ENCODE results near the gene PSMB1. TPM values are rescaled to one million over a fixed set of nuclear protein-coding genes. Genes with fewer than 3 reads are reported as not detected.
"Not testable (repeated sequence)": the region's sequence is repeated elsewhere in the genome, so short reads cannot be mapped to it uniquely, and the experiment has no call there.

PSMB1 gene
- total RNA-seq, 5 donors from 2014 or later (not counting 1 experiment from before 2014, with no cell fraction given), result 85.6 to 106 (median 94.6) TPM

- peaks cover 50 to 60% of the 10 kb centered on the region in 2 donors for H3K27me3 Mint-ChIP-seq
- Histone ChIP-seq H3K27me3 (replicated peaks in 1 of 2; ENCODE audit: control insufficient read depth in 2 of 2, extremely low read depth in 1 of 2, insufficient read depth in 2 of 2, low read length in 1 of 2) (peaks cover 0 to 55% of the 10 kb centered on the region in 2 experiments), H3K9me3 (no peaks in the 10 kb centered on the region), H3K27ac (ENCODE audit: low read length) (no peak overlapping the region), H3K4me1 (ENCODE audit: control insufficient read depth in 1 of 2, extremely low read depth in 1 of 2, insufficient read depth in 2 of 2, low read length in 2 of 2) (no peaks in the 10 kb centered on the region), H3K4me3 (ENCODE audit: control insufficient read depth in 1 of 2, extremely low read depth in 1 of 2, low read length in 1 of 2) (no peak overlapping the region), H3K36me3 (ENCODE audit: control insufficient read depth in 2 of 2, extremely low read depth in 1 of 2, insufficient read depth in 1 of 2, low read length in 1 of 2) (no peaks in the 10 kb centered on the region)
- no peak overlapping the region for H3K27ac Mint-ChIP-seq
- no peak for ATAC-seq (replicated peaks in 1 of 4)
- H3K36me3 Mint-ChIP-seq, result no peaks in the 10 kb centered on the region
- ChIA-PET POLR2A (no interaction called here), CTCF (no interaction called here)
- no peak for DNase-seq
- H3K4me1 Mint-ChIP-seq, result peaks cover 0 to 6% (median 0%) of the 10 kb centered on the region in 3 donors
- peaks cover 9 to 19% (median 19%) of the 10 kb centered on the region in 3 donors for H3K9me3 Mint-ChIP-seq
- no peak overlapping the region for H3K4me3 Mint-ChIP-seq
Observed at GRCh38 chr6:170503414-170503761, 49.7 kb downstream of the PSMB1 start.

DNA sequence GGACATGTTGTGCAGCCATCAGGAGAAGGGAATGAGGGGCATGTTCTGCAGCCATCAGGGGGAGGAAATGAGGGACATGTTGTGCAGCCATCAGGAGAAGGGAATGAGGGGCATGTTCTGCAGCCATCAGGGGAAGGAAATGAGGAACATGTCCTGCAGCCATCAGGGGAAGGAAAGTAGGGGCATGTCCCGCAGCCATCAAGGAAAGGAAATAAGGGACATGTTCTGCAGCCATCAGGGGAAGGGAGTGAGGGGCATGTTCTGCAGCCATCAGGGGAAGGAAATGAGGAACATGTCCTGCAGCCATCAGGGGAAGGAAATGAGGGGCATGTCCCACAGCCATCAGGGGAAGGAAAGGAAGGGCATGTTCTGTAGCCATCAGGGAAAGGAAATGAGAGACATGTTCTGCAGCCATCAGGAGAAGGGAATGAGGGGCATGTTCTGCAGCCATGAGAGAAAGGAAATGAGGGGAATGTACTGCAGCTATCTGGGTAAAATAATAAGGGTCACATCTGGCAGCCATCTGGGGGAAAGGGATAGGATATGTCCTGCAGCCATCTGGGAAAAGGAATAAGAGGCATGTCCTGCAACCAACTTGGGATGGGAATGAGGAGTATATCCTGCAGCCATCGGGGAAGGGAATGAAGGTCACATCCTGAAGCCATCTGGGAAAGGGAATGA lies 50.2 kb downstream of the PSMB1 start:
- CTCF ChIA-PET; H3K4me1 Mint-ChIP-seq; H3K4me3 ChIP-seq (ENCODE audit: control insufficient read depth in 1 of 2, extremely low read depth in 1 of 2, low read length in 1 of 2); POLR2A ChIA-PET; H3K27ac ChIP-seq (ENCODE audit: low read length); H3K4me1 ChIP-seq (ENCODE audit: control insufficient read depth in 1 of 2, extremely low read depth in 1 of 2, insufficient read depth in 2 of 2, low read length in 2 of 2); H3K36me3 Mint-ChIP-seq; ATAC-seq (replicated peaks in 1 of 4); H3K4me3 Mint-ChIP-seq; H3K9me3 ChIP-seq; H3K36me3 ChIP-seq (ENCODE audit: control insufficient read depth in 2 of 2, extremely low read depth in 1 of 2, insufficient read depth in 1 of 2, low read length in 1 of 2); DNase-seq: not testable (repeated sequence)
- H3K27me3 ChIP-seq (replicated peaks in 1 of 2; ENCODE audit: control insufficient read depth in 2 of 2, extremely low read depth in 1 of 2, insufficient read depth in 2 of 2, low read length in 1 of 2), result peaks cover 0 to 60% of the 10 kb centered on the region in 2 experiments
- 89% methylated on average over 2 of the region's 2 CpGs for WGBS (ENCODE audit: insufficient coverage)
- peak overlapping the region in 1 of 2 donors; percentile 40 for H3K27ac Mint-ChIP-seq
- H3K27me3 Mint-ChIP-seq, result peaks cover 50 to 62% of the 10 kb centered on the region in 2 donors
- peaks cover 9 to 19% (median 19%) of the 10 kb centered on the region in 3 donors for H3K9me3 Mint-ChIP-seq

DNA sequence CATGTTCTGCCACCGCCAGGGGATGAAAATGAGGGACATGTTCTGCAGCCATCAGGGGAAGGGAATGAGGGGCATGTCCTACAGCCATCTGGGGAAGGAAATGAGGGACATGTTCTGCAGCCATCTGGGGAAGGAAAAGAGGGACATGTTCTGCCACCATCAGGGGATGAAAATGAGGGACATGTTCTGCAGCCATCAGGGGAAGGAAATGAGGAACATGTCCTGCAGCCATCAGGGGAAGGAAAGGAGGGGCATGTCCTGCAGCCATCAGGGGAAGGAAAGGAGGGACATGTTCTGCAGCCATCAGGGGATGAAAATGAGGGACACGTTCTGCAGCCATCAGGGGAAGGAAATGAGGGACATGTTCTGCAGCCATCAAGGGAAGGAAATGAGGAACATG lies 50.8 kb downstream of the PSMB1 start:
- DNase-seq; H3K4me1 ChIP-seq (ENCODE audit: control insufficient read depth in 1 of 2, extremely low read depth in 1 of 2, insufficient read depth in 2 of 2, low read length in 2 of 2); H3K4me3 ChIP-seq (ENCODE audit: control insufficient read depth in 1 of 2, extremely low read depth in 1 of 2, low read length in 1 of 2); H3K4me1 Mint-ChIP-seq; H3K27ac Mint-ChIP-seq; H3K9me3 ChIP-seq; H3K4me3 Mint-ChIP-seq; ATAC-seq (replicated peaks in 1 of 4); CTCF ChIA-PET; POLR2A ChIA-PET; H3K27ac ChIP-seq (ENCODE audit: low read length); H3K36me3 ChIP-seq (ENCODE audit: control insufficient read depth in 2 of 2, extremely low read depth in 1 of 2, insufficient read depth in 1 of 2, low read length in 1 of 2); H3K36me3 Mint-ChIP-seq: not testable (repeated sequence)
- WGBS (ENCODE audit: insufficient coverage), result 46% methylated on average over 2 of the region's 2 CpGs
- peaks cover 0 to 63% of the 10 kb centered on the region in 2 experiments for H3K27me3 ChIP-seq (replicated peaks in 1 of 2; ENCODE audit: control insufficient read depth in 2 of 2, extremely low read depth in 1 of 2, insufficient read depth in 2 of 2, low read length in 1 of 2)
- Mint-ChIP-seq H3K9me3 (peaks cover 9 to 19% (median 19%) of the 10 kb centered on the region in 3 donors), H3K27me3 (peaks cover 53 to 67% of the 10 kb centered on the region in 2 donors)

- Histone ChIP-seq H3K36me3 (ENCODE audit: control insufficient read depth in 2 of 2, extremely low read depth in 1 of 2, insufficient read depth in 1 of 2, low read length in 1 of 2) (no peaks in the 10 kb centered on the region), H3K4me1 (ENCODE audit: control insufficient read depth in 1 of 2, extremely low read depth in 1 of 2, insufficient read depth in 2 of 2, low read length in 2 of 2) (no peaks in the 10 kb centered on the region), H3K9me3 (no peaks in the 10 kb centered on the region), H3K27me3 (replicated peaks in 1 of 2; ENCODE audit: control insufficient read depth in 2 of 2, extremely low read depth in 1 of 2, insufficient read depth in 2 of 2, low read length in 1 of 2) (peaks cover 0 to 57% of the 10 kb centered on the region in 2 experiments), H3K4me3 (ENCODE audit: control insufficient read depth in 1 of 2, extremely low read depth in 1 of 2, low read length in 1 of 2) (no peak overlapping the region), H3K27ac (ENCODE audit: low read length) (no peak overlapping the region)
- no peak overlapping the region for H3K4me3 Mint-ChIP-seq
- no peak overlapping the region for H3K27ac Mint-ChIP-seq
- peaks cover 9 to 19% (median 19%) of the 10 kb centered on the region in 3 donors for H3K9me3 Mint-ChIP-seq
- ATAC-seq (replicated peaks in 1 of 4), result no peak
- DNase-seq, result no peak
- no peaks in the 10 kb centered on the region for H3K36me3 Mint-ChIP-seq
- ChIA-PET CTCF (no interaction called here), POLR2A (no interaction called here)
- H3K4me1 Mint-ChIP-seq, result peaks cover 0 to 6% (median 0%) of the 10 kb centered on the region in 3 donors
- 49% methylated on average over 3 of the region's 3 CpGs for WGBS (ENCODE audit: insufficient coverage)
- H3K27me3 Mint-ChIP-seq, result peaks cover 47 to 65% of the 10 kb centered on the region in 2 donors
Observed at GRCh38 chr6:170500955-170501590, 52.0 kb downstream of the PSMB1 start.

DNA sequence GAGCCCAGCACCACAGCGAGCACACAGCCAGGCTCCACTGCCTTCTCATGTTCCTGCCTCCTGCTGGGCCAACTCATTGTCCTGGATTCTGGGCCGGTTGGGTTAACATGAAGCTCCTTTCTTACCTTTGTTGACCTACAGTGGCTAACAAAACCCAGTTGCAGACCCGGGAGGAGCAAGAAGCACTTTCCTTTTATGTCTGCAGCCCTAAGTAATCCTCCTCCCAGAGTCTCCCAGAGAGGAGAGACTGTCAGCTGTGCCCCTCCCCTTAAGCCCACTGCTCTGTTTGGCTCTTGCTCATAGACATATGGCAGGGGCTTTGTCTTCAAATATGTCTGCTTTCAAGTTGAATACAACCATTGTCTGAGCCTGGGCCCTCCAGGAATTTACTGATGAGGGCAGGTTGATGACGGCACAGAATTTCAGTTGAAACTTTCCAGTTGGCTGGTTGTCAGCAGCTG lies 55.2 kb downstream of the PSMB1 start:
- peaks cover 47 to 58% of the 10 kb centered on the region in 2 donors for H3K27me3 Mint-ChIP-seq
- Histone ChIP-seq H3K27ac (ENCODE audit: low read length) (no peak overlapping the region), H3K27me3 (replicated peaks in 1 of 2; ENCODE audit: control insufficient read depth in 2 of 2, extremely low read depth in 1 of 2, insufficient read depth in 2 of 2, low read length in 1 of 2) (peaks cover 0 to 49% of the 10 kb centered on the region in 2 experiments), H3K36me3 (ENCODE audit: control insufficient read depth in 2 of 2, extremely low read depth in 1 of 2, insufficient read depth in 1 of 2, low read length in 1 of 2) (no peaks in the 10 kb centered on the region), H3K4me3 (ENCODE audit: control insufficient read depth in 1 of 2, extremely low read depth in 1 of 2, low read length in 1 of 2) (no peak overlapping the region), H3K9me3 (no peaks in the 10 kb centered on the region), H3K4me1 (ENCODE audit: control insufficient read depth in 1 of 2, extremely low read depth in 1 of 2, insufficient read depth in 2 of 2, low read length in 2 of 2) (no peaks in the 10 kb centered on the region)
- no peak overlapping the region for H3K27ac Mint-ChIP-seq
- POLR2A ChIA-PET, result no interaction called here
- 51% methylated on average over 4 of the region's 4 CpGs for WGBS (ENCODE audit: insufficient coverage)
- CTCF ChIA-PET, result interaction anchor here in 1 of 2 donors (0.6 kb wide), 1 partner anchor 1542 kb away, joined by 3 read pairs; no protein-coding TSS in a partner anchor
- no peaks in the 10 kb centered on the region for H3K36me3 Mint-ChIP-seq
- H3K4me3 Mint-ChIP-seq, result no peak overlapping the region
- H3K9me3 Mint-ChIP-seq, result peaks cover 5 to 19% (median 14%) of the 10 kb centered on the region in 3 donors
- H3K4me1 Mint-ChIP-seq, result peaks cover 0 to 6% (median 0%) of the 10 kb centered on the region in 3 donors
- DNase-seq, result no peak
- no peak for ATAC-seq (replicated peaks in 1 of 4)

DNA sequence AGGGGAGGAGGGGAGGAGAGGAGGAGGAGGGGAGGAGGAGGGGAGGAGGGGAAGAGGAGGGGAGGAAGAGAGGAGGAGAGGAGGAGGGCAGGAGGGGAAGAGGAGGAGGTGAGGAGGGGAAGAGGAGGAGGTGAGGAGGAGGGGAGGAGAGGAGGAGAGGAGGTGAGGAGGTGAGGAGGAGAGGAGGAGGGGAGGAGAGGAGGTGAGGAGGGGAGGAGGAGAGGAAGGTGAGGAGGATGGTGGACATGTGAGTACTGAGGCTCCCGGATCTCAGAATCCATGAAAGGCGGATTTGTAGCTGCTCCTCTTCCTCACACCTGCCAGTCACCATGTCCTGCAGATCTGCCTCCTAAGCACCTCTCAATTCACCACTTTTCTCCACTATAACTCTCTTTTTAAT lies 59.8 kb downstream of the PSMB1 start:
- POLR2A ChIA-PET, result no interaction called here
- Histone ChIP-seq H3K27ac (ENCODE audit: low read length) (no peak overlapping the region), H3K4me1 (ENCODE audit: control insufficient read depth in 1 of 2, extremely low read depth in 1 of 2, insufficient read depth in 2 of 2, low read length in 2 of 2) (no peaks in the 10 kb centered on the region), H3K36me3 (ENCODE audit: control insufficient read depth in 2 of 2, extremely low read depth in 1 of 2, insufficient read depth in 1 of 2, low read length in 1 of 2) (no peaks in the 10 kb centered on the region), H3K27me3 (replicated peaks in 1 of 2; ENCODE audit: control insufficient read depth in 2 of 2, extremely low read depth in 1 of 2, insufficient read depth in 2 of 2, low read length in 1 of 2) (peaks cover 2 to 26% of the 10 kb centered on the region in 2 experiments), H3K9me3 (no peaks in the 10 kb centered on the region), H3K4me3 (ENCODE audit: control insufficient read depth in 1 of 2, extremely low read depth in 1 of 2, low read length in 1 of 2) (no peak overlapping the region)
- whole genome bisulfite sequencing (ENCODE audit: insufficient coverage), result no CpG with 5 or more reads among the region's 2 CpGs
- DNase-seq, result no peak
- CTCF ChIA-PET, result no interaction called here
- H3K4me1 Mint-ChIP-seq, result no peaks in the 10 kb centered on the region
- H3K4me3 Mint-ChIP-seq, result no peak overlapping the region
- H3K27ac Mint-ChIP-seq, result no peak overlapping the region
- no peaks in the 10 kb centered on the region for H3K9me3 Mint-ChIP-seq
- no peaks in the 10 kb centered on the region for H3K36me3 Mint-ChIP-seq
- no peak for ATAC-seq (replicated peaks in 1 of 4)
- H3K27me3 Mint-ChIP-seq, result peaks cover 29 to 36% of the 10 kb centered on the region in 2 donors
